Measurements from ENCODE around the gene RPL6. TPM values are rescaled to one million over a fixed set of nuclear protein-coding genes. Genes with fewer than 3 reads are reported as not detected.

Gene RPL6
- total and polyA plus RNA-seq, 4 donors, result 182 to 610 (median 522) TPM

DNA sequence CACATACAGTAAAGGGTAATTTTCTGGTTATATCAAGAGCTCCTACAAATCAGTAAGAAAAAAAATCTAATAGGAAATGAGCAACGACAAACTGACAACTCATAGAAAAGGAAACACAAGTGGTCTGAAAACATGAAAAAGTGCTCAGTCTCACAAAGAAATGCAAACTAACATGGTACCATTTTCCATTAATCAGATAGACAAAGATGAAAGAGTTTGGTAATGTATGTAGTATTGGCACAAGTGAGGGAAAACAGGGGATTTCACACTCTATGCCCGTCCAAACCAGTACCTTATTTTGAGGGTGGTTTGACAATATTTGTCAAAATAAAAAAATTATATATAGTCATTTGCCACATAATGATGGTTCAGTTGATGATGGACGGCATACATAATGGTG lies 22.6 kb upstream of the RPL6 start:
- WGBS, result 87% methylated on average over 3 of the region's 3 CpGs
- Histone ChIP-seq H3K4me1 (ENCODE audit: control insufficient read depth in 4 of 4, insufficient read depth in 4 of 4, low read length in 3 of 4) (no peaks in the 10 kb centered on the region), H3K27me3 (ENCODE audit: control insufficient read depth in 4 of 4, insufficient read depth in 4 of 4, low read length in 3 of 4) (no peaks in the 10 kb centered on the region), H3K27ac (ENCODE audit: low read depth in 1 of 2, low read length in 2 of 2) (no peak overlapping the region), H3K9ac (ENCODE audit: low read depth in 1 of 2, low read length in 2 of 2) (no peak overlapping the region), H3K4me3 (ENCODE audit: low read depth in 1 of 3, low read length in 3 of 3) (no peak overlapping the region), H3K9me3 (ENCODE audit: control insufficient read depth in 4 of 4, low read length in 3 of 4) (no peaks in the 10 kb centered on the region), H3K36me3 (ENCODE audit: control insufficient read depth in 4 of 4, insufficient read depth in 3 of 4, low read depth in 1 of 4, low read length in 3 of 4) (peaks cover 0 to 1% (median 0%) of the 10 kb centered on the region in 4 donors)
- no peak for TF ChIP-seq YY1 (IDR thresholded peaks at IDR 0.05)
- no peak for TF ChIP-seq FOXA1 (IDR thresholded peaks at IDR 0.05)
- no peak for TF ChIP-seq EGR1 (IDR thresholded peaks at IDR 0.05; ENCODE audit: low read depth in 2 of 2)
- TF ChIP-seq CTCF (IDR thresholded peaks at IDR 0.05; ENCODE audit: low read depth, low read length, missing input control), result no peak
- DNase-seq (ENCODE audit: low spot score), result no peak

DNA sequence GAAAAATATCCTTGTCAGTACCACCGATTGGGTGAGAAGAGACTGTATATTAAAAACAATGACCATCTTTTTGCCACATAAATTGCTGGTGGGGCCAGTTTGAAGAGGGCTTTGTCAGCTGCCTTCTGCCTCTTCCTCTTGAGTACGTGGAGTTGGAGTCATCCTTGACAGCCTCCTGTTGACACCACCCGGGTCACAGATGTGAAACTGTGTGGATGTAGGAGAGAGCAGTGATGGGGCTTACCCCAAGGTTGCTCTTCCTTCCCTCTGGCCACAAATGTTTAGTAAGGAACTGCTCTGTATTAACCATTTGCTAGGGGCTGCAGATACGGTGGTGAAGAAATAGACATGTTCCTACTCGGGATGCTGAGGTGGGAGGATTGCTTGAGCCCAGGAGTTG lies 21.5 kb upstream of the RPL6 start:
- Histone ChIP-seq H3K9me3 (ENCODE audit: control insufficient read depth in 4 of 4, low read length in 3 of 4) (no peaks in the 10 kb centered on the region), H3K27me3 (ENCODE audit: control insufficient read depth in 4 of 4, insufficient read depth in 4 of 4, low read length in 3 of 4) (no peaks in the 10 kb centered on the region), H3K4me3 (ENCODE audit: low read depth in 1 of 3, low read length in 3 of 3) (no peak overlapping the region), H3K36me3 (ENCODE audit: control insufficient read depth in 4 of 4, insufficient read depth in 3 of 4, low read depth in 1 of 4, low read length in 3 of 4) (peaks cover 0 to 1% (median 0%) of the 10 kb centered on the region in 4 donors), H3K9ac (ENCODE audit: low read depth in 1 of 2, low read length in 2 of 2) (no peak overlapping the region), H3K4me1 (ENCODE audit: control insufficient read depth in 4 of 4, insufficient read depth in 4 of 4, low read length in 3 of 4) (no peaks in the 10 kb centered on the region), H3K27ac (ENCODE audit: low read depth in 1 of 2, low read length in 2 of 2) (no peak overlapping the region)
- 85% methylated on average over 5 of the region's 5 CpGs for WGBS
- no peak for DNase-seq (ENCODE audit: low spot score)
- TF ChIP-seq GABPA (IDR thresholded peaks at IDR 0.05 in 1 of 2, conservative IDR thresholded peaks at IDR 0.05 in 1 of 2) (no peak), ATF3 (IDR thresholded peaks at IDR 0.05) (no peak), SP1 (IDR thresholded peaks at IDR 0.05) (no peak), RAD21 (IDR thresholded peaks at IDR 0.05) (no peak), EGR1 (IDR thresholded peaks at IDR 0.05; ENCODE audit: low read depth in 2 of 2) (no peak), JUND (IDR thresholded peaks at IDR 0.05) (no peak), HNF4G (IDR thresholded peaks at IDR 0.05) (no peak), YY1 (IDR thresholded peaks at IDR 0.05) (no peak), NR2F2 (IDR thresholded peaks at IDR 0.05) (no peak), CTCF (IDR thresholded peaks at IDR 0.05; ENCODE audit: low read depth, low read length, missing input control) (no peak), RXRA (IDR thresholded peaks at IDR 0.05) (no peak), FOXA2 (IDR thresholded peaks at IDR 0.05) (no peak), HNF4A (conservative IDR thresholded peaks at IDR 0.05) (no peak), FOXA1 (IDR thresholded peaks at IDR 0.05) (no peak), TAF1 (conservative IDR thresholded peaks at IDR 0.05) (no peak)
- TF ChIP-seq, protein P1, sequence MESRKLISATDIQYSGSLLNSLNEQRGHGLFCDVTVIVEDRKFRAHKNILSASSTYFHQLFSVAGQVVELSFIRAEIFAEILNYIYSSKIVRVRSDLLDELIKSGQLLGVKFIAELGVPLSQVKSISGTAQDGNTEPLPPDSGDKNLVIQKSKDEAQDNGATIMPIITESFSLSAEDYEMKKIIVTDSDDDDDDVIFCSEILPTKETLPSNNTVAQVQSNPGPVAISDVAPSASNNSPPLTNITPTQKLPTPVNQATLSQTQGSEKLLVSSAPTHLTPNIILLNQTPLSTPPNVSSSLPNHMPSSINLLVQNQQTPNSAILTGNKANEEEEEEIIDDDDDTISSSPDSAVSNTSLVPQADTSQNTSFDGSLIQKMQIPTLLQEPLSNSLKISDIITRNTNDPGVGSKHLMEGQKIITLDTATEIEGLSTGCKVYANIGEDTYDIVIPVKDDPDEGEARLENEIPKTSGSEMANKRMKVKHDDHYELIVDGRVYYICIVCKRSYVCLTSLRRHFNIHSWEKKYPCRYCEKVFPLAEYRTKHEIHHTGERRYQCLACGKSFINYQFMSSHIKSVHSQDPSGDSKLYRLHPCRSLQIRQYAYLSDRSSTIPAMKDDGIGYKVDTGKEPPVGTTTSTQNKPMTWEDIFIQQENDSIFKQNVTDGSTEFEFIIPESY (IDR thresholded peaks at IDR 0.05), result no peak
- TF ChIP-seq, protein P2, sequence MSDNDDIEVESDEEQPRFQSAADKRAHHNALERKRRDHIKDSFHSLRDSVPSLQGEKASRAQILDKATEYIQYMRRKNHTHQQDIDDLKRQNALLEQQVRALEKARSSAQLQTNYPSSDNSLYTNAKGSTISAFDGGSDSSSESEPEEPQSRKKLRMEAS (IDR thresholded peaks at IDR 0.05), result no peak
- TF ChIP-seq, protein P3, sequence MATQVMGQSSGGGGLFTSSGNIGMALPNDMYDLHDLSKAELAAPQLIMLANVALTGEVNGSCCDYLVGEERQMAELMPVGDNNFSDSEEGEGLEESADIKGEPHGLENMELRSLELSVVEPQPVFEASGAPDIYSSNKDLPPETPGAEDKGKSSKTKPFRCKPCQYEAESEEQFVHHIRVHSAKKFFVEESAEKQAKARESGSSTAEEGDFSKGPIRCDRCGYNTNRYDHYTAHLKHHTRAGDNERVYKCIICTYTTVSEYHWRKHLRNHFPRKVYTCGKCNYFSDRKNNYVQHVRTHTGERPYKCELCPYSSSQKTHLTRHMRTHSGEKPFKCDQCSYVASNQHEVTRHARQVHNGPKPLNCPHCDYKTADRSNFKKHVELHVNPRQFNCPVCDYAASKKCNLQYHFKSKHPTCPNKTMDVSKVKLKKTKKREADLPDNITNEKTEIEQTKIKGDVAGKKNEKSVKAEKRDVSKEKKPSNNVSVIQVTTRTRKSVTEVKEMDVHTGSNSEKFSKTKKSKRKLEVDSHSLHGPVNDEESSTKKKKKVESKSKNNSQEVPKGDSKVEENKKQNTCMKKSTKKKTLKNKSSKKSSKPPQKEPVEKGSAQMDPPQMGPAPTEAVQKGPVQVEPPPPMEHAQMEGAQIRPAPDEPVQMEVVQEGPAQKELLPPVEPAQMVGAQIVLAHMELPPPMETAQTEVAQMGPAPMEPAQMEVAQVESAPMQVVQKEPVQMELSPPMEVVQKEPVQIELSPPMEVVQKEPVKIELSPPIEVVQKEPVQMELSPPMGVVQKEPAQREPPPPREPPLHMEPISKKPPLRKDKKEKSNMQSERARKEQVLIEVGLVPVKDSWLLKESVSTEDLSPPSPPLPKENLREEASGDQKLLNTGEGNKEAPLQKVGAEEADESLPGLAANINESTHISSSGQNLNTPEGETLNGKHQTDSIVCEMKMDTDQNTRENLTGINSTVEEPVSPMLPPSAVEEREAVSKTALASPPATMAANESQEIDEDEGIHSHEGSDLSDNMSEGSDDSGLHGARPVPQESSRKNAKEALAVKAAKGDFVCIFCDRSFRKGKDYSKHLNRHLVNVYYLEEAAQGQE (IDR thresholded peaks at IDR 0.05), result no peak
